Neural cell (in vitro differentiated cells): Measurements from ENCODE around the gene NDUFB11. TPM values are rescaled to one million over a fixed set of nuclear protein-coding genes. Genes with fewer than 3 reads are reported as not detected.
A peak's percentile ranks its signal among the peaks of the same experiment; 100 is the strongest.

ENCODE experiments used
- H2AFZ ChIP-seq: fragments of 200-600, 300-800 bp; sonication (generic), shearing (Covaris generic); 2 replicates; pipeline ENCODE4 v1.6.0; 2014; ENCODE audit warnings: low read depth, mild to moderate bottlenecking, antibody characterized with exemption, low read length, moderate library complexity
- H3F3A ChIP-seq: fragments of 200-600 bp; shearing (Covaris generic); 2 replicates; pipeline ENCODE4 v1.6.1; 2016; ENCODE audit warnings: mild to moderate bottlenecking, moderate library complexity, mixed read lengths, antibody characterized with exemption, low read length; ENCODE audit not compliant: insufficient read depth, poor library complexity, severe bottlenecking
- H3K27ac ChIP-seq: fragments of 200-600, 300-800 bp; sonication (generic), shearing (Covaris generic); 2 replicates; pipeline ENCODE4 v1.5.1; 2014; ENCODE audit warnings: mild to moderate bottlenecking, low read length, moderate library complexity
- H3K27me3 ChIP-seq: fragments of 300-800, 200-600 bp; sonication (generic), shearing (Covaris generic); 2 replicates; pipeline ENCODE4 v1.6.0; 2014; ENCODE audit warnings: mild to moderate bottlenecking, low read depth, low read length, moderate library complexity; ENCODE audit not compliant: insufficient read depth
- H3K36me3 ChIP-seq: fragments of 300-800, 200-600 bp; sonication (generic), shearing (Covaris generic); 2 replicates; pipeline ENCODE4 v1.5.1; 2014; ENCODE audit warnings: mild to moderate bottlenecking, antibody characterized with exemption, low read length, moderate library complexity; ENCODE audit not compliant: insufficient read depth
- H3K4me2 ChIP-seq: fragments of 300-800, 200-600 bp; sonication (generic), shearing (Covaris generic); 2 replicates; pipeline ENCODE4 v1.6.0; 2014; ENCODE audit warnings: mild to moderate bottlenecking, low read length
- H3K4me3 ChIP-seq: fragments of 300-800, 200-600 bp; sonication (generic), shearing (Covaris generic); 2 replicates; pipeline ENCODE4 v1.5.1; 2014; ENCODE audit warnings: mild to moderate bottlenecking, low read length, moderate library complexity
- H3K79me2 ChIP-seq: fragments of 200-600 bp; shearing (Covaris generic); replicated peaks from 2 replicates; pipeline ENCODE4 v1.6.0; 2014; ENCODE audit warnings: mild to moderate bottlenecking, low read length, moderate library complexity; ENCODE audit not compliant: insufficient read depth
- H3K9ac ChIP-seq: fragments of 300-800, 200-600 bp; sonication (generic), shearing (Covaris generic); 2 replicates; pipeline ENCODE4 v1.6.1; 2016; ENCODE audit warnings: mild to moderate bottlenecking, low read length, mixed read lengths
- H3K9me2 ChIP-seq: fragments of 200-600 bp; shearing (Covaris generic); 2 replicates; pipeline ENCODE4 v1.6.1; 2016; ENCODE audit warnings: mild to moderate bottlenecking, low read length, mixed read lengths; ENCODE audit not compliant: insufficient read depth
- H3K9me3 ChIP-seq: fragments of 200-600, 300-800 bp; sonication (generic), shearing (Covaris generic); 2 replicates; pipeline ENCODE4 v1.6.1; 2016; ENCODE audit warnings: mild to moderate bottlenecking, mixed run types, low read length, moderate library complexity, mixed read lengths
- H4K20me1 ChIP-seq: fragments of 200-600 bp; shearing (Covaris generic); 2 replicates; pipeline ENCODE4 v1.6.1; 2016; ENCODE audit warnings: mild to moderate bottlenecking, mixed run types; ENCODE audit not compliant: insufficient read depth
- CTCF ChIP-seq: fragments of 450-650 bp; IDR thresholded peaks from 2 replicates; pipeline ENCODE4 v1.5.1; 2014; ENCODE audit warnings: antibody characterized with exemption, mild to moderate bottlenecking, moderate library complexity; ENCODE audit not compliant: poor library complexity, severe bottlenecking
- EP300 ChIP-seq: fragments of 450-650 bp; conservative IDR thresholded peaks from 2 replicates; pipeline ENCODE4 v1.6.1; 2014; ENCODE audit warnings: antibody characterized with exemption, mild to moderate bottlenecking, moderate library complexity; ENCODE audit not compliant: poor library complexity, severe bottlenecking
- EZH2 ChIP-seq: fragments of 200-600, 300-800 bp; shearing (Covaris generic), sonication (generic); IDR thresholded peaks from 2 replicates; pipeline ENCODE4 v1.6.1; 2014; ENCODE audit warnings: antibody characterized with exemption, low read length, borderline replicate concordance, mild to moderate bottlenecking; ENCODE audit not compliant: insufficient read depth, poor library complexity, severe bottlenecking
- MXI1 ChIP-seq: fragments of 450-650 bp; conservative IDR thresholded peaks from 2 replicates; pipeline ENCODE4 v1.6.1; 2014; ENCODE audit warnings: antibody characterized with exemption, mild to moderate bottlenecking; ENCODE audit not compliant: poor library complexity, severe bottlenecking
- POLR2AphosphoS5 ChIP-seq: IDR thresholded peaks from 2 replicates; pipeline ENCODE4 v1.6.1; 2012
- RAD21 ChIP-seq: fragments of 450-650 bp; conservative IDR thresholded peaks from 2 replicates; pipeline ENCODE4 v1.6.1; 2014; ENCODE audit warnings: antibody characterized with exemption, mild to moderate bottlenecking, moderate library complexity
- REST ChIP-seq: IDR thresholded peaks from 2 replicates; pipeline ENCODE4 v1.6.1; 2012; ENCODE audit warnings: borderline replicate concordance
- SMC3 ChIP-seq: fragments of 450-650 bp; conservative IDR thresholded peaks from 2 replicates; pipeline ENCODE4 v1.6.1; 2014; ENCODE audit warnings: antibody characterized with exemption, mild to moderate bottlenecking, moderate library complexity; ENCODE audit not compliant: poor library complexity
- TAF1 ChIP-seq: IDR thresholded peaks from 2 replicates; pipeline ENCODE4 v1.6.1; 2012; ENCODE audit warnings: low read depth
- polyA plus RNA-seq: library from polyadenylated mRNA; depleted of rRNA; stranded (reverse); fragments of >200 nt; gene quantifications from 2 replicates; pipeline ENCODE4 v1.2.3, GENCODE V29; 2014

NDUFB11 gene
- polyA plus RNA-seq, 1 donor from 2014 or later, result 184 TPM

GRCh38 chrX:47145395-47146120 is 1.1 kb upstream of the NDUFB11 start:
- Histone ChIP-seq H3K79me2 (peaks cover 31% of the 10 kb centered on the region), H3K36me3 (no peaks in the 10 kb centered on the region), H3K9me3 (no peaks in the 10 kb centered on the region), H3K9me2 (no peaks in the 10 kb centered on the region), H3K27me3 (no peaks in the 10 kb centered on the region), H2AFZ (no peak overlapping the region), H3K27ac (peak overlapping the region; percentile 97), H3K4me2 (peak overlapping the region; percentile 65), H3K9ac (peak overlapping the region; percentile 98), H3K4me3 (peak overlapping the region; percentile 79), H4K20me1 (peaks cover 3% of the 10 kb centered on the region), H3F3A (no peaks in the 10 kb centered on the region)
- TF ChIP-seq SMC3, result no peak
- TF ChIP-seq POLR2AphosphoS5, result no peak
- no peak for TF ChIP-seq MXI1
- TF ChIP-seq TAF1, result no peak
- no peak for TF ChIP-seq RAD21
- TF ChIP-seq EZH2, result no peak
- no peak for TF ChIP-seq CTCF
- TF ChIP-seq EP300, result no peak
- TF ChIP-seq REST, result no peak

GRCh38 chrX:47143894-47144625 is 442 bp downstream of the NDUFB11 start:
- Histone ChIP-seq H3K4me2 (peak overlapping the region; percentile 48), H2AFZ (no peak overlapping the region), H3K27ac (peak overlapping the region; percentile 97), H3K9ac (peak overlapping the region; percentile 98), H3K4me3 (peak overlapping the region; percentile 79), H3K9me2 (no peaks in the 10 kb centered on the region), H4K20me1 (peaks cover 3% of the 10 kb centered on the region), H3K36me3 (no peaks in the 10 kb centered on the region), H3K79me2 (peaks cover 31% of the 10 kb centered on the region), H3F3A (no peaks in the 10 kb centered on the region), H3K9me3 (no peaks in the 10 kb centered on the region), H3K27me3 (no peaks in the 10 kb centered on the region)
- TF ChIP-seq MXI1 (no peak), CTCF (no peak), REST (no peak), SMC3 (no peak), EP300 (no peak), POLR2AphosphoS5 (no peak), EZH2 (no peak), TAF1 (no peak), RAD21 (no peak)
